Colonic mucosa (tissue), 4 donors: ENCODE measurements around the gene DESI2. TPM values are rescaled to one million over a fixed set of nuclear protein-coding genes. Genes with fewer than 3 reads are reported as not detected.
"Not testable (repeated sequence)": the region's sequence is repeated elsewhere in the genome, so short reads cannot be mapped to it uniquely, and the experiment has no call there.

Experiments used
- DNase-seq: peaks from one replicate; pipeline ENCODE4 v3.0.0-alpha.2; 2020
- H3K27ac ChIP-seq: fragments of 200-600 bp; one replicate; pipeline ENCODE4 v1.8.0; 2021
- H3K27me3 ChIP-seq: fragments of 200-600 bp; one replicate; pipeline ENCODE4 v1.8.0; 2021
- H3K36me3 ChIP-seq: fragments of 200-600 bp; one replicate; pipeline ENCODE4 v1.8.0; 2021
- H3K4me1 ChIP-seq: fragments of 200-600 bp; one replicate; pipeline ENCODE4 v1.8.0; 2021; ENCODE audit warnings: mild to moderate bottlenecking
- H3K4me3 ChIP-seq: fragments of 200-600 bp; one replicate; pipeline ENCODE4 v1.8.0; 2021
- H3K9ac ChIP-seq, 2 donors: one replicate each; pipeline ENCODE4 v1.7.0; 2013; ENCODE audit warnings: control low read depth in 2 of 2, low read depth in 2 of 2, low read length in 2 of 2
- H3K9me3 ChIP-seq: fragments of 200-600 bp; one replicate; pipeline ENCODE4 v1.8.0; 2021
- CTCF ChIP-seq: fragments of 200-600 bp; IDR thresholded peaks from one replicate; pipeline ENCODE4 v1.8.0; 2022; ENCODE audit warnings: antibody characterized with exemption, mild to moderate bottlenecking
- intact Hi-C: fragments of 100-400 bp; cut with DNase I; formaldehyde crosslinking; loops from one replicate; pipeline ENCODE4 v1.14.1; 2022
- total RNA-seq, 2 donors: library from RNA; stranded (reverse); fragmentation: NEBNext Ultra II Directional in 1 of 2; extraction: Animal tissue kit (Norgen Biotek cat#: 25700) in 1 of 2; gene quantifications; one replicate each; pipeline ENCODE4 v1.2.1, GENCODE V29; 2021
- donor health status: healthy.
- donor health status: DM: no; HTN: no; CAD: no.
- donor health status: DM: no; HTN: no; CAD: no.

The DESI2 gene
- total RNA-seq, 2 donors from 2014 or later = 34.5 to 57.4 TPM

- Histone ChIP-seq H3K9me3 (no peaks in the 10 kb centered on the region), H3K4me1 (no peaks in the 10 kb centered on the region), H3K27me3 (no peaks in the 10 kb centered on the region), H3K36me3 (no peaks in the 10 kb centered on the region), H3K4me3 (no peak overlapping the region), H3K9ac (no peak overlapping the region), H3K27ac (no peak overlapping the region)
- TF ChIP-seq CTCF = no peak
- intact Hi-C loops = no loop called here
- no peak for DNase-seq
Measured at GRCh38 chr1:244662599-244662998, 9.7 kb downstream of the DESI2 start.

- Histone ChIP-seq H3K9me3 (no peaks in the 10 kb centered on the region), H3K4me1 (no peaks in the 10 kb centered on the region), H3K9ac (no peak overlapping the region), H3K4me3 (no peak overlapping the region), H3K27ac (no peak overlapping the region), H3K36me3 (no peaks in the 10 kb centered on the region), H3K27me3 (no peaks in the 10 kb centered on the region)
- intact Hi-C loops = no loop called here
- no peak for TF ChIP-seq CTCF
- DNase-seq = no peak
Measured at GRCh38 chr1:244664353-244664752, 11.4 kb downstream of the DESI2 start.

- Histone ChIP-seq H3K27ac (no peak overlapping the region), H3K4me1 (no peaks in the 10 kb centered on the region), H3K9me3 (no peaks in the 10 kb centered on the region), H3K36me3 (no peaks in the 10 kb centered on the region), H3K9ac (no peak overlapping the region), H3K27me3 (no peaks in the 10 kb centered on the region), H3K4me3 (no peak overlapping the region)
- TF ChIP-seq CTCF = no peak
- DNase-seq = no peak
- intact Hi-C loops = no loop called here
Measured at GRCh38 chr1:244665771-244666217, 12.9 kb downstream of the DESI2 start.

- H3K4me3 ChIP-seq, DNase-seq, H3K36me3 ChIP-seq, H3K27ac ChIP-seq, intact Hi-C loops, H3K9ac ChIP-seq, H3K4me1 ChIP-seq, H3K9me3 ChIP-seq, H3K27me3 ChIP-seq: not testable (repeated sequence)
Measured at GRCh38 chr1:244666672-244667418, 13.9 kb downstream of the DESI2 start.

GRCh38 chr1:244667797-244668196, 14.9 kb downstream of the DESI2 start:
- no peak overlapping the region for H3K4me3 ChIP-seq
- H3K9me3 ChIP-seq = no peaks in the 10 kb centered on the region
- no peak for DNase-seq
- H3K27ac ChIP-seq = no peak overlapping the region
- H3K36me3 ChIP-seq = no peaks in the 10 kb centered on the region
- H3K9ac ChIP-seq = no peak overlapping the region
- intact Hi-C loops = no loop called here
- no peaks in the 10 kb centered on the region for H3K27me3 ChIP-seq
- H3K4me1 ChIP-seq = no peaks in the 10 kb centered on the region
- no peak for TF ChIP-seq CTCF

- no peak for TF ChIP-seq CTCF
Measured at GRCh38 chr1:244672946-244673682, 20.2 kb downstream of the DESI2 start.

More at GRCh38 chr1:244672946-244673682, 20.2 kb downstream of the DESI2 start:
- intact Hi-C loops = no loop called here
- Histone ChIP-seq H3K4me1 (no peaks in the 10 kb centered on the region), H3K27me3 (no peaks in the 10 kb centered on the region), H3K36me3 (no peaks in the 10 kb centered on the region), H3K9ac (no peak overlapping the region), H3K27ac (no peak overlapping the region), H3K9me3 (no peaks in the 10 kb centered on the region), H3K4me3 (no peak overlapping the region)
- no peak for DNase-seq
